Chondrocyte (in vitro differentiated cells): ENCODE data around the gene PCLO. TPM values are rescaled to one million over a fixed set of nuclear protein-coding genes. Genes with fewer than 3 reads are reported as not detected.
"Not testable (repeated sequence)": the region's sequence is repeated elsewhere in the genome, so short reads cannot be mapped to it uniquely, and the experiment has no call there.

Experiments
- DNase-seq: peaks from one replicate; pipeline ENCODE4 v3.0.0; 2021; ENCODE audit warnings: mixed read lengths, low spot score
- H3K27ac Mint-ChIP-seq: one replicate; pipeline ENCODE4 v1.8.0; 2021; ENCODE audit warnings: mild to moderate bottlenecking, moderate library complexity, mixed read lengths; ENCODE audit not compliant: unreplicated experiment
- H3K27me3 Mint-ChIP-seq: 2 replicates; pipeline ENCODE4 v1.8.0; 2021; ENCODE audit warnings: low read depth, mixed read lengths
- H3K36me3 Mint-ChIP-seq: 2 replicates; pipeline ENCODE4 v1.8.0; 2021; ENCODE audit warnings: low read depth, mixed read lengths
- H3K4me1 Mint-ChIP-seq: 2 replicates; pipeline ENCODE4 v1.8.0; 2021; ENCODE audit warnings: low read depth, mild to moderate bottlenecking, mixed read lengths
- H3K4me3 Mint-ChIP-seq: one replicate; pipeline ENCODE4 v1.8.0; 2021; ENCODE audit warnings: mild to moderate bottlenecking, moderate library complexity, mixed read lengths; ENCODE audit not compliant: unreplicated experiment
- H3K9me3 Mint-ChIP-seq: 2 replicates; pipeline ENCODE4 v1.8.0; 2021; ENCODE audit warnings: low read depth, mixed read lengths
- CTCF ChIP-seq: fragments of 200-600 bp; sonication (generic); IDR thresholded peaks from 2 replicates; pipeline ENCODE4 v1.5.0; 2021; ENCODE audit warnings: antibody characterized with exemption, mild to moderate bottlenecking, moderate library complexity
- total RNA-seq: library from RNA; stranded (reverse); gene quantifications from 3 replicates; pipeline ENCODE4 v1.2.1, GENCODE V29; 2021

The PCLO gene
- total RNA-seq, 1 donor from 2014 or later, result 1.5 TPM

DNA sequence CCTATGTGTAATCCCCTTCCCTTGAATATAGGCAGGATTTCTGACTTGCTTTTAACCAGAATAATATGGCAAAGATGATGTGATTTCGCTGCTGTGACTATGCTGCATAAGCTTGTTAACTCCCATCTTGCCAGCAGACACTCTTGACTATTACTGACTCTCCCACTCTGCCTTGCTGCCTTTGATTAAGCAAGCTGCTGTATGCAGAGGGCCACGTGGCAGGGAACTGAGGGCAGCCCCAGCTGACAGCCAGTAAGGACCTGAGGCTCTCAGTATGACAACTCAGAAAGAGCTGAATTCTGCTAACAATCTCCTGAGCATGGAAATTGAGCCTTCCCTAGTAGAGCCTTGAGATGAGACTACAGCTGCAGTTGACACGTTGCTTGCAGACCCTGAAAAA lies 439.7 kb downstream of the PCLO start:
- peaks cover 8% of the 10 kb centered on the region for H3K4me1 Mint-ChIP-seq
- DNase-seq, result no peak
- no peaks in the 10 kb centered on the region for H3K36me3 Mint-ChIP-seq
- no peak overlapping the region for H3K27ac Mint-ChIP-seq
- no peaks in the 10 kb centered on the region for H3K27me3 Mint-ChIP-seq
- H3K4me3 Mint-ChIP-seq, result no peak overlapping the region
- no peaks in the 10 kb centered on the region for H3K9me3 Mint-ChIP-seq
- no peak for TF ChIP-seq CTCF

GRCh38 chr7:82715344-82715743 lies 447.3 kb downstream of the PCLO start:
- Mint-ChIP-seq H3K27ac (no peak overlapping the region), H3K36me3 (no peaks in the 10 kb centered on the region), H3K4me3 (no peak overlapping the region), H3K27me3 (no peaks in the 10 kb centered on the region), H3K4me1 (no peaks in the 10 kb centered on the region), H3K9me3 (no peaks in the 10 kb centered on the region)
- TF ChIP-seq CTCF, result no peak
- no peak for DNase-seq

DNA sequence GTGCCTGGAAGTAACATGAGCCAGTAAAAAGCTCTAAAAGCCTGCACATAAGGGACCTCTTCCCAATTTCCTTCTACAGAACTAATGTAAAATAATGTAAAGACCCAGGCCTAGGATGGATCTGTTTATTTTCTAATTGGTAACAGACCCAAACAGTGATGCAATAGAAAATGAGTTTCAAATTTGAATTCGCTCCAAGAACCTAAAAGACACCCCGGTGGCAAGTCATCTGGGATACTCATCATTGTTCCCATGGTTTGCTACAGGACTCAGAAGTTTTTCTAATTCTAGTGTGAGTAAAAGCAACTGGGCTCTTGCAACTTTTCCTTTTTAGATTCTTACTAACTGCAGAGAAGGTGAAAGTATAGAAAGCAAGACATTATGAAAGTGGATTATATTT lies 447.8 kb downstream of the PCLO start:
- Mint-ChIP-seq H3K9me3 (no peaks in the 10 kb centered on the region), H3K36me3 (no peaks in the 10 kb centered on the region), H3K27me3 (no peaks in the 10 kb centered on the region), H3K4me1 (no peaks in the 10 kb centered on the region), H3K27ac (no peak overlapping the region), H3K4me3 (no peak overlapping the region)
- TF ChIP-seq CTCF, result no peak
- DNase-seq, result no peak

DNA sequence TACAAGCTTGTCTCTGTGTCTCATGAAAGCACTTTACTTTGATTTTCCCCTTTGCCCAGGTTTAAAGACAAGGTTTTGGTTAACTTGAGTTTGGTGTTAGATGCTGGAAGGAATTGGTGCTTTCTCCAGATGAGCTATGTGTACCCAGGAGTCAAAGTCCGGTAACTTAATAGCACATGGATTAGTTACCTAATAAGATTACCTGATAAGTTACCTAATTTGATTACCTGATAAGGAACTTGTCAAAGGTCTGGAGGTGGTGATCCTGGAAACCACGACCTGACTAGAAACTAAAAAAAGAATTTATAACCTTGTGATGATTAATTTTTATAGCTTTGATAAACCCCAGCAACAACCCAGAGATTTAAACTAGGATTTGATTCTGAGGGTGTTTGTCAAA lies 449.2 kb downstream of the PCLO start:
- Mint-ChIP-seq H3K4me1 (no peaks in the 10 kb centered on the region), H3K27ac (no peak overlapping the region), H3K4me3 (no peak overlapping the region), H3K27me3 (no peaks in the 10 kb centered on the region), H3K36me3 (no peaks in the 10 kb centered on the region), H3K9me3 (no peaks in the 10 kb centered on the region)
- no peak for DNase-seq
- no peak for TF ChIP-seq CTCF

- not testable (repeated sequence) for H3K27ac Mint-ChIP-seq, H3K4me1 Mint-ChIP-seq, H3K27me3 Mint-ChIP-seq, H3K9me3 Mint-ChIP-seq, H3K36me3 Mint-ChIP-seq, H3K4me3 Mint-ChIP-seq, DNase-seq
These were observed 456.3 kb downstream of the PCLO start for GRCh38 chr7:82706344-82706743.

DNA sequence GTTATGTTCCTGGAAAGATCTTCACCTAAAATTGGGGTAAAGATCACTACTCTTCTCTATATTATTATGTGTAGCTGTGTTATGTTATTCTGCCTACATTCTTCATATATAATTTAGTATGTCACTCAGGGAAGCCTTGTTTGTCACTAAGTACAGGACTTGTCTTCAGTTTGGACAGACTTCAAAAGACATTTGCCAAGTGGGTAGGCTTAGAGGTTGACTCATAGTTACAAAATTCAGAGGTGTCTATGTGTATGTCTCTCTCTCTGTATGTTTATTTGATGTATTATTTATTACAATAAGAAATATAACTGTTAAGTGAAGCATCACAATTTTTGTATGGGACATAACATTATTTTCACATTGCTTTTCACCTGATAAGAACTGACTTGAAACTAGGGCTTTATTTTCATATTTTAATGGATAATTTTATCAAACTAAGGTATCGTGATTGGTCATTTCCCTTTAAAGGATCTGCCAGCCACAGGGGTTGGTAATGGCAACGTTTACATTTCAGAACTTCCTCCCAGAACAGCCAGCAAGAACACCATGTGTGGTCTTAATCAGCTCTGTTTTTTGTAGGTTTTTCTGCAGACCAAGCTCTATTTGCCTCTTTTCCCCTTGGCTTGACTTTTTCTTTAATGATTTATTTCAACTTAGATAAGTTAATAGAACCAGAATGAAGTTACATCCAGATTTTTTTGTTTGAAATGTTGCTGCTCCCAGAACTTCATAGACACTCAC lies 457.0 kb downstream of the PCLO start:
- H3K27me3 Mint-ChIP-seq, result no peaks in the 10 kb centered on the region
- no peaks in the 10 kb centered on the region for H3K9me3 Mint-ChIP-seq
- H3K4me1 Mint-ChIP-seq, result peaks cover 4% of the 10 kb centered on the region
- no peak overlapping the region for H3K27ac Mint-ChIP-seq
- H3K36me3 Mint-ChIP-seq, result no peaks in the 10 kb centered on the region
- H3K4me3 Mint-ChIP-seq, result no peak overlapping the region
- DNase-seq, result no peak
- TF ChIP-seq CTCF, result no peak
